Loucy (cell line): ENCODE results near the gene JARID2.

Experiments
- CTCF ChIP-seq: fragments of 200-600 bp; sonication (generic); conservative IDR thresholded peaks from 2 replicates; pipeline ENCODE4 v1.5.1; 2014; ENCODE audit warnings: mild to moderate bottlenecking, antibody characterized with exemption, low read length
- EZH2phosphoT487 ChIP-seq: fragments of 200-600 bp; IDR thresholded peaks from 2 replicates; pipeline ENCODE4 v1.6.1; 2018; ENCODE audit warnings: antibody characterized with exemption, mild to moderate bottlenecking, moderate library complexity, borderline replicate concordance

DNA sequence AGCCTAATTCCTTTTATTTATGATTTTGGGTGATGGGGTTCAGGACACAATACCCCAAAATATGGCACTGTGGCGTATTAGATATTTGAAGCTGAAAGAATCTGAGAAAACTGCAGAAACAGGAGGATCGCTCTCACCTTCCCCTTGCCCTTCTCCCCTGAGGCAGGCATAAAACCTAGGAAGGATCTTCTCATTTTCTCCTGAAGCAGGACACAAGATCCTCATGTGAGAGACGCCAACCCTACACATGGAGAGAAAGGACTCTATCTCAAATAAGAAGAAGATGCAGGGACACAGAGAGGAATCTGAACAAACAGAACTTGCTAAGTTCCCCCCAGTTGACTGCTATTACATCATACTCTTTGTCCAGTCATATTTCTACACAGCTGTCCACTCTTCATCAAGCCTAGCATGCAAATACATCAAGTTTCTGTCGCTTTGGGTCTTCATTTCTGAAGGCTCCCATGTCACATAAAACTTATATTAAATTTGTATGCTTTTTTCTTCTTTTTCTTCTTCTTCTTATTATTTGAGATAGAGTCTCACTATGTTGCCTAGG is 307.9 kb downstream of the JARID2 start:
- TF ChIP-seq CTCF, result no peak
- no peak for TF ChIP-seq EZH2phosphoT487
